T-helper 1 cell (primary cell): Measurements from ENCODE around the gene HNRNPL.
"Not testable (repeated sequence)": the region's sequence is repeated elsewhere in the genome, so short reads cannot be mapped to it uniquely, and the experiment has no call there.

ENCODE experiments used
- DNase-seq, 5 donors: peaks; one replicate each; pipeline ENCODE4 v3.0.0-alpha.2; 2012 to 2020

Gene HNRNPL

DNA sequence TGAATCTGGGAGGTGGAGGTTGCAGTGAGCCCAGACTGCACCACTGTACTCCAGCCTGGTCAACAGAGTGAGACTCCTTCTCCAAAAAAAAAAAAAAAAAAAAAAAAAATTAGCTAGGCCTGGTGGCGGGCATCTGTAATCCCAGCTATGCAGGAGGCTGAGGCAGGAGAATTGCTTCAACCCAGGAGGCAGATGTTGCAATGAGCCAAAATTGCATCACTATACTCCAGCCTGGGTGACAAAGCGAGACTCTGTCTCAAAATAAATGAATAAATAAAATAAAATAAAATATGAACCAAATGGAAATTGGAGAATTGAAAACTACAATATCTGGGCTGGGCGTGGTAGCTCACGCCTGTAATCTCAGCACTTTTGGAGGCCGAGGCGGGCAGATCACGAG, 20.6 kb downstream of the HNRNPL start:
- DNase-seq = not testable (repeated sequence)

DNA sequence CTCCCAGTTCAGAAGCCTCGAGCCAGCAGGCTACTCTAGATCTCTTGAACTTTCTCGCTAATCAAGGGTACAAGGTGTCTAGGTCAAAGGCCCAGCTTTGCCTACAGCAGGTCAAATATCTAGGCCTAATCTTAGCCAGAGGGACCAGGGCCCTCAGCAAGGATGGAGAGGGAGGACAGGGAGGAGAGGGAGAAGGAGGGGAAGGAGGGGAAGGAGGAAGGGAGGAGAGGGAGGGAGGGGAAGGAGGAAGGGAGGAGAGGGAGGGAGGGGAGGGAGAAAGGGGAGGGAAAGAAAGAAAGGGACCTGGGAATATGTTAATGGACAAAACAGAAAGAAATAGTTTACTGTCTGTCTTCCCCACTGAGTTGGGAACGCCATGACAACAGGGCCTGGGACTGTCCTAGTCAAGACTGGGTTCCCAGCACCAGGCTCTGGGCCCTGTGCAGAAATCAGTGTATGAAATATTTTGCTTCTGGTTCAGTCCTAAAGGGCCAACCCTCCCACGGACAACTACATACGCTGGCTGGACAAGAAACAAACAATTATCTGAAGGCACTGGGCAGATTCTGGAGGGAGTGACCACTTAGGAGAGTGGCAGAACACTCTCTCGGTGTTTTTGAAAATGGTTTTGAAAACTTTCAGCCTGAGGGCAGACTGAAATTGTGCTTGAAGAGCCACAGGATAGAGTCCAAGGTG, 22.8 kb downstream of the HNRNPL start:
- no peak for DNase-seq

GRCh38 chr19:38825936-38826335, 23.9 kb downstream of the HNRNPL start:
- DNase-seq = not testable (repeated sequence)

DNA sequence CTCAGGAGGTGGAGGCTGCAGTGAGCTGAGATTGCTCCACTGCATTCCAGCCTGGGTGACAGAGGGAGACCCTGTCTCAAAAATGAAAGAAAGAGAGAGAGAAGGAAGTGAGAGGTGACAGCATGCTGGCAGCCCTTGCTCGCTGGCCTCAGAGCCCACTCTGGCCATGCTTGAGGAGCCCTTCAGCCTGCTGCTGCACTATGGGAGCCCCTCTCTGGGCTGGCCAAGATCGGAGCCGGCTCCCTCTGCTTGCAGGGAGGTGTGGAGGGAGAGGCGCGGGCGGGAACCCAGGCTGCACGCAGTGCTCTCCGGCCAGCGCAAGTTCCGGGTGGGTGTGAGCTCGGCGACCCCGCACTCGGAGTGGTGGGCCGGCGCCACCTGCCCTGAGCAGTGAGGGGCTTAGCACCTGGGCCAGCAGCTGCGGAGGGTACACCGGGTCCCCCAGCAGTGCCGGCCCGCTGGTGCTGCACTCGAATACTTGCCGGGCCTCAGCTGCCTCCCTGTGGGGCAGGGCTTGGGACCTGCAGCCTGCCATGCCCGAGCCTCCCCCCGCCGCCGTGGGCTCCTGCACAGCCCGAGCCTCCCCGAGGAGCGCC, 28.5 kb downstream of the HNRNPL start:
- DNase-seq = not testable (repeated sequence)

- DNase-seq = no peak
Measured at GRCh38 chr19:38819231-38819920, 30.4 kb downstream of the HNRNPL start.

- DNase-seq = no peak
Measured at GRCh38 chr19:38817081-38817480, 32.7 kb downstream of the HNRNPL start.

GRCh38 chr19:38816131-38816750, 33.5 kb downstream of the HNRNPL start:
- DNase-seq = no peak

GRCh38 chr19:38815059-38816001, 34.5 kb downstream of the HNRNPL start:
- no peak for DNase-seq

DNA sequence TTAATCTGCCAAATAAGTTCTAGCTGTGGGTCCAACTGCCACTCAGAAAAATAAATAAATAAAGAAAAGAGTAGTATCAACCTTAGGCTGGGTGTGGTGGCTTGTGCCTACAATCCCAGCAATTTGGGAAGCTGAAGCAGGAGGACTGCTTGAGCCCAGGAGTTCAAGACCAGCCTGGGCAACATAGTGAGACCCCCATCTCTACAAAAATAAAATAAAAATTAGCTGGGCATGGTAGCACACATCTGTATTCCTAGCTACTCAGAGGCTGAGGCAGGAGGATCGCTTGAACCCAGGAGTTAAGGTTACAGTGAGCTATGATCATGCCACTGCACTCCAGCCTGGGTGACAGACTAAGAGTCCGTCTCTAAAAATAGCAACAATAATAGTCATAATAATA, 35.9 kb downstream of the HNRNPL start:
- DNase-seq = not testable (repeated sequence)

DNA sequence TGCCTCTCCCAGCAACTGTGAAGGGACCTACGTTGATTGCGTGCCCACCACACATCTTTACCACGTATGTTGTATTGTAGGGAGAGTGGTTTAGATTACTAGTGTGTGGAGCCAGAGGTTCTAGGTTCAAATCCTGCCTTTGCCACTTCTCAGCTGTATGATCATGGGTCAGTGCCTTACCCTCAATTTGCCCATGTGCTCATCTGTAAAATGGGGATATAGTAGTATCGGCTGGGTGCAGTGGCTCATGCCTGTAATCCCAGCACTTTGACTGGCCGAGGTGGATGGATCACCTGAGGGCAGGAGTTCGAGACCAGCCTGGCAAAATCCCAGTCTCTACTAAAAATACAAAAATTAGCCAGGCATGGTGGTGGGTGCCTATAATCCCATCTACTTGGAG, 36.5 kb downstream of the HNRNPL start:
- DNase-seq = no peak

GRCh38 chr19:38812841-38813320, 36.9 kb downstream of the HNRNPL start, which contains the start of gene LGALS4:
Gene LGALS4 (minus strand): TSS chr19:38812945. CDS start chr19:38812886, 59 bp downstream.
- no peak for DNase-seq

DNA sequence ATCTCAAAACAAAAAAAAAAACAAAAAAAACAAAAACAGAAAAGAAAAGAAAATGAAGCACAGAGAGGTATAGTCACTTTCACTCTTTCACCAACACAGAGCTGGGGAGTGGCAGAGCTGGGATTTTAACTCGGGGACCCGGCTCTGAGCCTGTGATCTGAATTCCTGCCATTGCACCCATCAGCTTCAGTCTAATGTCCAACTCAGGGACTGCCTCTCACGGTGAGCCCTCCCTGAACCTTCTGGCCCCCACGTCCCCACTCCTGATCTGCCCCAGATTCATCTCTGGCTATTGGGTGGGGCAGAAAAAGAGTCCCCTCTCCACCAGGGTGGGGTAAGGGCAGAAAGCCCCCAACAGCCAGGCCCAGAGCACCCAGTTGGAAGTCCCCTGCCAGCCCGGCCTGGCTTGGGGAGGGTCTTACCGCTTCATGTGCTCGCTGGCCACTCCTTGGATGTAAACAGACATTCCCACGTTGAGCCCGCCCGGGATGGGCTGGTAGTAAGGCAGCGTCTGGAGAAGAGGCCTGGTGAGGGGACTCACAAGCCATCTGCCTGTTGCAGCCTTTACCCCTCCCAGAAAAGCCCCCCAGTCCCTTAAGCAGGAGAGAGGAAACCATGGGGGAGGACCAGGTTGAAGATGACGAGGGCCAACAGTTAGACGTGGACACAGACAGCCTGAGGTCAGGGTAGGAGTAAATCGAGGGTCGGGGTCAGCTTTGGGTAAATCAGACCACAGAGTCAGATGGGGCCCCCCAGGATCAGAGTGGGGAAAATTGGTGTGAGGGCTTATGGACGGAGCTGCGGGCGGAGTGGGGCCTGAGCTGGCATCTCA, 37.6 kb downstream of the HNRNPL start:
- no peak for DNase-seq

- DNase-seq = no peak
Measured at GRCh38 chr19:38809592-38810252, 40.1 kb downstream of the HNRNPL start.

DNA sequence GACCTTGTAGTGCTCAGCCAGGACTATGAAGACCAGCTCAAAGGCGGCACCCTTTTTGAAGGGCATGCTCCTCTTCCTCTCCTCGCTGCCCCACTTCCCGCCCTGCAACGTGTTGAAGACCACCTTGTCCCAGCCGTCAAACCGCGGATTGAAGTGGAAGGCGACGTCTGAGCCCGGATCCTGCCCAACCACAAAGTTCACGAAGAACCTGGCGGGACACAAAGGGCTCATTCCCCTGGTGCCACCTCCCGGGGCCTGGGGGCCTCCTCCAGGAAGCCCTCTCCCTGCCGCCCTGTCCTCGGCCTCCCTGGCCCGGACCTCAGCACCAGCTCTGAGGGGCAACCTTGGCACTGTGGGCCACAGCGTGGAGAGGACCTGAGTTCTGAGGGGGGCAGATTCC, 41.0 kb downstream of the HNRNPL start:
- no peak for DNase-seq

DNA sequence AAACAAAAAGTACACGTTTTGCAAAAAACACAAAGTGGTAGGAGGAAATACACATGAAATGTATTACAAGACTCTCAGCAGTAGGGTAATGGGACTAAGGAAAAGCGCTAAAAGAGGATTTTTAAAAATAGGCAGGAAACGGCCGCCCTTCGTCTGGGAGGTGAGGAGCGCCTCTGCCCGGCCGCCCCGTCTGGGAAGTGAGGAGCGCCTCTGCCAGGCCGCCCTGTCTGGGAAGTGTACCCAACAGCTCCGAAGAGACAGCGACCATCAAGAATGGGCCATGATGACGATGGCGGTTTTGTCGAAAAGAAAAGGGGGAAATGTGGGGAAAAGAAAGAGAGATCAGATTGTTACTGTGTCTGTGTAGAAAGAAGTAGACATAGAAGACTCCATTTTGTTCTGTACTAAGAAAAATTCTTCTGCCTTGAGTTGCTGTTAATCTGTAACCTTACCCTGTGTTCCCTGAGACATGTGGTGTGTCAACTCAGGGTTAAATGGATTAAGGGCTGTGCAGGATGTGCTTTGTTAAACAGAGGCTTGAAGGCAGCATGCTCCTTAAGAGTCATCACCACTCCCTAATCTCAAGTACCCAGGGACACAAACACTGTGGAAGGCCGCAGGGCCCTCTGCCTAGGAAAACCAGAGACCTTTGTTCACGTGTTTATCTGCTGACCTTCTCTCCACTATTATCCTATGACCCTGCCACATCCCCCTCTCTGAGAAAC, 42.2 kb downstream of the HNRNPL start:
- DNase-seq = not testable (repeated sequence)

DNA sequence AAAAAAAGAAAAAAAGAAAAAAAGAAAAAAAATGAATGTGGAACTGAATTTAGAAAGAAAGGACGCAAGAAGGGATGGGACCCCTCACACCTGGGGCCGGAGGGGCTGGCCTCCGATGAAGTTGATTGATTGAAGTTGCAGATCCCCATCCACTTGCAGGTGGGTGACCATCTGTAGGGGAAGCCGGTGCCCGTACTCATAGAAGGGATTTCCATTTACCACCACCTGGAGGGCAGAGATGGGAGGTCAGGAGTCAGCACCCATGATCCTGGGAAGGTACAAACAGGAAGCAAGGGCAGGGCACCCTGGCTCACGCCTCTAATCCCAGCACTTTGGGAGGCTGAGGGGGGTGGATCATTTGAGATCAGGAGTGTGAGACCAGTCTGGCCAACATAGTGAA, 43.4 kb downstream of the HNRNPL start:
- no peak for DNase-seq

DNA sequence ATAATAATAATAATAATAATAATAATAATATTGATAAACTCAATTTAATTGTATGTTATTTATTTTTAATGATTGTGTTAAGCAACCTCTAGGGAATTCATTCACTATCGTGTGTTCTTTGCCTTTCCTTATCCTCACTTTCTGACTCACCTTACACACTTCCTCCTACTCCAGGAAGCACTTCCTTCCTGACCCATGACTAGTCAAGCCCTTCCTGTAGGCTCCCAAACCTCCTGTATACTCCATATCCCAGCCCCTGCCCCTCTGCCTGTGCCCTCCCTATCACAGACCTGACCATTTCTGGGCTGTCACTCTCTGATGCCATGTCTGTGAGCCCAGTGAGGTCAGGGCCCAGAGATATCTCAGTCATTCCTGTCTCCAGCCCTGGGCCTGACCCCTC, 44.6 kb downstream of the HNRNPL start:
- no peak for DNase-seq

GRCh38 chr19:38803543-38803942, 46.2 kb downstream of the HNRNPL start:
- DNase-seq = no peak

DNA sequence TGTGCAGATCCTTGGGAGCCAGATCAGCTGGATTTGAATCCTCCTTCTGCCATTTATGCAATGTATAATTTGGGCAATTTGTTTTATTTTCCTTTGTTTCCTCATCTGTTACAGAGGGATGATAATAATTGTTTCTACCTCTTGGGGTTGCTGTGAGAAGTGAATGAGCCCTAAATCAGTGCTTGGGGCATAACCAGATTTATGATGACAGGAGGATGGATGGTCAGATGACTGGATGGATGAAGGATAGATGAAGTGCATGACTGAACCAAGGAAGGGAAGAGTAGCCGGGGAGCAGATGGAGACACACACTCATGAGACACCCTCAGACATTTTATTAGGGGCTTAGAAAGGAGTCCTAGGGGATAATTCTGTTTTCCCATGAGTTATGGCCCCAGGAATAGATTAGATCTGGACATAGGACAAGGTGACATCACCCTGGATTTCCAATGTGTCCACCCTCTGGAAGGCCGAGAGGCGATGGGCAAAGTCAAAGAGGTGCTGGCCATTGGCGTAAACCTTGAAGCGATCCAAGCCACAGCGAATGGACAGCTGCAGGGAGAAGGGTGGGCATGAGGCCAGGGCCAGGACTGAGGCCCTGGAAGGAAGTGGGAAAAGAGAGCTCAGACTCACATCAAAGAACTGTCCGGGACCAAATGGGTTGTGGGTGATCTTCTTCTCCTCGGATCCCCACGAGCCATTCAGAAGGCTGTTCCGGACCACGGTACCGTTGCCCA, 48.3 kb downstream of the HNRNPL start:
- no peak for DNase-seq
